Endothelial cell (in vitro differentiated cells): ENCODE results near the gene CD80. TPM values are rescaled to one million over a fixed set of nuclear protein-coding genes. Genes with fewer than 3 reads are reported as not detected.

Experiments
- DNase-seq: peaks from one replicate; pipeline ENCODE4 v3.0.0; 2021; ENCODE audit warnings: low spot score
- H3K27ac Mint-ChIP-seq: one replicate; pipeline ENCODE4 v1.8.0; 2021; ENCODE audit warnings: mixed read lengths, inconsistent platforms; ENCODE audit not compliant: unreplicated experiment
- H3K27me3 Mint-ChIP-seq: one replicate; pipeline ENCODE4 v1.8.0; 2021; ENCODE audit warnings: mild to moderate bottlenecking, moderate library complexity, mixed read lengths, inconsistent platforms; ENCODE audit not compliant: unreplicated experiment
- H3K36me3 Mint-ChIP-seq: one replicate; pipeline ENCODE4 v1.8.0; 2021; ENCODE audit warnings: mild to moderate bottlenecking, low read depth, mixed read lengths, inconsistent platforms; ENCODE audit not compliant: unreplicated experiment
- H3K4me1 Mint-ChIP-seq: one replicate; pipeline ENCODE4 v1.8.0; 2021; ENCODE audit warnings: mild to moderate bottlenecking, mixed read lengths, inconsistent platforms; ENCODE audit not compliant: unreplicated experiment
- H3K4me3 Mint-ChIP-seq: one replicate; pipeline ENCODE4 v1.8.0; 2021; ENCODE audit warnings: mild to moderate bottlenecking, mixed read lengths, inconsistent platforms; ENCODE audit not compliant: unreplicated experiment
- H3K9me3 Mint-ChIP-seq: one replicate; pipeline ENCODE4 v1.8.0; 2021; ENCODE audit warnings: mixed read lengths, inconsistent platforms; ENCODE audit not compliant: unreplicated experiment
- total RNA-seq: library from RNA; stranded (reverse); fragmentation: NEBNext Ultra II Directional; extraction: Animal tissue kit (Norgen Biotek cat#: 25700); gene quantifications from one replicate; pipeline ENCODE4 v1.2.1, GENCODE V29; 2021; ENCODE audit not compliant: unreplicated experiment
- TF ChIP-seq, protein P1 (sequence below): fragments of 200-600 bp; sonication (generic); IDR thresholded peaks from one replicate; pipeline ENCODE4 v1.5.0; 2021; ENCODE audit warnings: antibody characterized with exemption; ENCODE audit not compliant: unreplicated experiment

The CD80 gene
- total RNA-seq, 1 donor from 2014 or later = not detected

DNA sequence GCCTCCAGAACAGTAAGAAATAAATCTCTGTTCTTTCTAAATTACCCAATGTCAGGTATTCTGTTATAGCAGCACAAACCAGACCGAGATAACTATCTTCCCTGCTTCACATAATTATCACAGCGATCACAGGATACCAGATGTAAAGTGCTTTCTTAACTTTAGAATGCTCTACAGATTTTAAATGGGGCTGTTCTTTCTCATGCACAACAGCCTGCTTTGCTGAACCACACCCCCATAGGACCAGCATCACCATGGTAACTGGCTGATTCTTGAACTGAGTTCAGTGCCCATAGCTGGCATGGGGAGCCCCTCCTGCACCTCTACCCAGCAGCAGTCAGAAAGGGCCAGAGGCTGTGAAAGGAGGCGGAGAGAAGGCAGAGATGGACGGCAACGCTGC lies 7.8 kb downstream of the CD80 start:
- H3K27ac Mint-ChIP-seq = no peak overlapping the region
- DNase-seq = no peak
- H3K9me3 Mint-ChIP-seq = no peaks in the 10 kb centered on the region
- H3K36me3 Mint-ChIP-seq = no peaks in the 10 kb centered on the region
- TF ChIP-seq, protein P1, sequence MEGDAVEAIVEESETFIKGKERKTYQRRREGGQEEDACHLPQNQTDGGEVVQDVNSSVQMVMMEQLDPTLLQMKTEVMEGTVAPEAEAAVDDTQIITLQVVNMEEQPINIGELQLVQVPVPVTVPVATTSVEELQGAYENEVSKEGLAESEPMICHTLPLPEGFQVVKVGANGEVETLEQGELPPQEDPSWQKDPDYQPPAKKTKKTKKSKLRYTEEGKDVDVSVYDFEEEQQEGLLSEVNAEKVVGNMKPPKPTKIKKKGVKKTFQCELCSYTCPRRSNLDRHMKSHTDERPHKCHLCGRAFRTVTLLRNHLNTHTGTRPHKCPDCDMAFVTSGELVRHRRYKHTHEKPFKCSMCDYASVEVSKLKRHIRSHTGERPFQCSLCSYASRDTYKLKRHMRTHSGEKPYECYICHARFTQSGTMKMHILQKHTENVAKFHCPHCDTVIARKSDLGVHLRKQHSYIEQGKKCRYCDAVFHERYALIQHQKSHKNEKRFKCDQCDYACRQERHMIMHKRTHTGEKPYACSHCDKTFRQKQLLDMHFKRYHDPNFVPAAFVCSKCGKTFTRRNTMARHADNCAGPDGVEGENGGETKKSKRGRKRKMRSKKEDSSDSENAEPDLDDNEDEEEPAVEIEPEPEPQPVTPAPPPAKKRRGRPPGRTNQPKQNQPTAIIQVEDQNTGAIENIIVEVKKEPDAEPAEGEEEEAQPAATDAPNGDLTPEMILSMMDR = no peak
- peaks cover 12% of the 10 kb centered on the region for H3K4me1 Mint-ChIP-seq
- peaks cover 2% of the 10 kb centered on the region for H3K27me3 Mint-ChIP-seq
- H3K4me3 Mint-ChIP-seq = no peak overlapping the region

DNA sequence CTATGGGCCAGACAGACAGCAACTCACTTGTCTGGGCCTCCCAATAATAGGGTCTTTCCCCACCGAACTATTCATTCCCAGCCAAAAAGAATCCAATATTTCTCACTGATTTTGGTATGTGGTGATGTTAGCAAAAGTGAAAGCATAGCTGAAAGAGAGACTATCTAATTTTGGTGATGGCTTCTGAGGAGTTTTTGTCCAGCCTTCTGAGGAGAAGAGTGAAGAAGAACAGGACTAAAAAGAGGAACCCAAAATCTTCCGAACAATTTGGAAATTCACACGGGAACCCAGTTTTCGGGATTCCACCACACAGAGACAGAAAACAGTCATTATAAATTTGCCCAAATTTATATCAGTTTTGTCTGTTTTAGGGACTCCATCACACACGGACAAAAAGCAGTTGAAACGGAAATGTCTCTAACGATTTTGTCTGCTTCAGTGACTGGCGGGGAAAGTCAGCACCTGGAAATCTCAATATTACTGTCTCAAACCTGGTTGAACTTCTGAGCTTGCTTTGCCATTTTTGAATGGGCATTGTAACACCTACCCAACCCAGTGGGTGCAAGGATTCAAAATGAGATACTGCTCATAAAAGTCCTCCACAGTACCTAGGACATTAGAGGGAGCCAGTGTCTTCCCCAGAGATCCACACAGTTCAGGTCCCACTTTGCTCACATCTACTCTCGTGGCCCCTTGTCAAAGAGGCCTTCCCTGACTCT lies 9.1 kb downstream of the CD80 start:
- H3K4me3 Mint-ChIP-seq = no peak overlapping the region
- H3K9me3 Mint-ChIP-seq = no peaks in the 10 kb centered on the region
- H3K27ac Mint-ChIP-seq = no peak overlapping the region
- H3K4me1 Mint-ChIP-seq = peaks cover 2% of the 10 kb centered on the region
- no peak for DNase-seq
- H3K36me3 Mint-ChIP-seq = no peaks in the 10 kb centered on the region
- peaks cover 2% of the 10 kb centered on the region for H3K27me3 Mint-ChIP-seq
- TF ChIP-seq, protein P1 = no peak

- Mint-ChIP-seq H3K4me1 (no peaks in the 10 kb centered on the region), H3K27me3 (peaks cover 2% of the 10 kb centered on the region), H3K27ac (no peak overlapping the region), H3K36me3 (no peaks in the 10 kb centered on the region), H3K4me3 (no peak overlapping the region), H3K9me3 (no peaks in the 10 kb centered on the region)
- TF ChIP-seq, protein P1 = no peak
- DNase-seq = no peak
Observed at GRCh38 chr3:119548341-119548740, 11.1 kb downstream of the CD80 start.

DNA sequence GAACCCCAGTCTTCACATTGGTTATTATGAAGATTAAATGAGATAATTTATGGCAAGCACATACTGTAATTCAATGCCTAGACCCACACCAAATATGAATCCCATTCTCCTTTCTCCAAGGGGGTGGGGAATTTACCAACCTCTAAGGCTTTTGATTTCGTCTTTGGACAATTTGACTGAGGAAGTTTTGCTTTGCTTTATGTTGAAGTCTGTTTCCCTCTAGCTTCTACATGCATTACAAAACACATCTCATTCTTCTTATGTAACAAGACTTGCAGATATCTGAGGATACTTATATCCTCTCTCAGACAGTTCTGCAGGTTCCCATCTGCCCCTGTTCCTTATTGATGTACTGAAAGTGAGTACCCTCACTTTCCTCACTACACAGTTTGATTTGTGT lies 12.2 kb downstream of the CD80 start:
- no peaks in the 10 kb centered on the region for H3K9me3 Mint-ChIP-seq
- no peak for DNase-seq
- H3K4me3 Mint-ChIP-seq = no peak overlapping the region
- H3K4me1 Mint-ChIP-seq = no peaks in the 10 kb centered on the region
- peaks cover 2% of the 10 kb centered on the region for H3K27me3 Mint-ChIP-seq
- H3K27ac Mint-ChIP-seq = no peak overlapping the region
- TF ChIP-seq, protein P1 = no peak
- H3K36me3 Mint-ChIP-seq = no peaks in the 10 kb centered on the region

GRCh38 chr3:119543147-119543546 lies 16.3 kb downstream of the CD80 start:
- Mint-ChIP-seq H3K36me3 (no peaks in the 10 kb centered on the region), H3K27me3 (peaks cover 3% of the 10 kb centered on the region), H3K27ac (no peak overlapping the region), H3K4me3 (no peak overlapping the region), H3K9me3 (no peaks in the 10 kb centered on the region), H3K4me1 (no peaks in the 10 kb centered on the region)
- TF ChIP-seq, protein P1 = no peak
- no peak for DNase-seq
